GM13976 (cell line): ENCODE measurements around the gene MGMT.

Experiments used
- DNase-seq: peaks from one replicate; pipeline ENCODE4 v3.0.0; 2012; ENCODE audit warnings: low spot score
- CTCF ChIP-seq: IDR thresholded peaks from 2 replicates; pipeline ENCODE4 v1.5.1; 2012; ENCODE audit warnings: borderline replicate concordance, mild to moderate bottlenecking; ENCODE audit not compliant: insufficient read depth; ENCODE audit errors: extremely low read depth, missing control alignments, control extremely low read depth
- in situ Hi-C: fragments of 300-500 bp; cut with MboI; formaldehyde crosslinking; loops from one replicate; pipeline ENCODE4 v1.12.0; 2022; ENCODE audit warnings: low sequenced_read_pairs, mixed read lengths, inconsistent platforms; ENCODE audit not compliant: unreplicated experiment

MGMT gene

GRCh38 chr10:129498680-129499079, 31.6 kb downstream of the MGMT start:
- TF ChIP-seq CTCF = peak; percentile 14
- in situ Hi-C loops = no loop called here
- no peak for DNase-seq

- DNase-seq = no peak
- no peak for TF ChIP-seq CTCF
- in situ Hi-C loops = no loop called here
Measured at GRCh38 chr10:129500617-129501339, 33.7 kb downstream of the MGMT start.

- peak; percentile 67 for DNase-seq
- in situ Hi-C loops = no loop called here
- no peak for TF ChIP-seq CTCF
Measured at GRCh38 chr10:129501652-129502436, 34.8 kb downstream of the MGMT start.

- in situ Hi-C loops = no loop called here
- TF ChIP-seq CTCF = no peak
- DNase-seq = no peak
Measured at GRCh38 chr10:129502448-129502847, 35.4 kb downstream of the MGMT start.

DNA sequence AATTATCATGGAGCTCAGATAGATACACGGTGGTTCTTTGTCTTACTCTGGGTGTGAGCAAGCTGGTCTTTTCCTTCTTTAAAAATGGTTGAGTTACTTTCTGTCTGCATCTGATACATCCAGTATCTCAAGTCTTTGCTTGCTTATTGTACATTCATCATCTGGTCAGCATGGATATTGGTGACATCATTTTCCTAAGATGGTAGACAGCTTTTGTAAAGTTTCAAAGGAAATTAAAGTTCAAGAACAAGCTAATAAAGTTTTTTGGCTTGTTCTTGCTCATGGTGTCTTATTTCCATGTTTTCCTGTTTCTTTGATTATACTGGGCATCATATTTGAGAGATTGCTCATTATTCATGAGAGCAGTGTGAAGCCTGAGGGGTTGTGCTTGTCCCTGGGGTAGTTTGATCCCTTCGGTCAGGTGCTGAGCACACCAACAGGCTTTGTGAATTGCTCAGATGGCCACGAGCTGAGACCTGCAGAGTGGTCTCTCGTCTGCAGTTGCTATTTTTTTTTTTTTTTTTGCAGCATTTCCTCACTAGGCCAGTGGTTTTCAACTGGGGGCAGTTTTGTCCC, 38.5 kb downstream of the MGMT start:
- DNase-seq = no peak
- in situ Hi-C loops = no loop called here
- TF ChIP-seq CTCF = no peak

DNA sequence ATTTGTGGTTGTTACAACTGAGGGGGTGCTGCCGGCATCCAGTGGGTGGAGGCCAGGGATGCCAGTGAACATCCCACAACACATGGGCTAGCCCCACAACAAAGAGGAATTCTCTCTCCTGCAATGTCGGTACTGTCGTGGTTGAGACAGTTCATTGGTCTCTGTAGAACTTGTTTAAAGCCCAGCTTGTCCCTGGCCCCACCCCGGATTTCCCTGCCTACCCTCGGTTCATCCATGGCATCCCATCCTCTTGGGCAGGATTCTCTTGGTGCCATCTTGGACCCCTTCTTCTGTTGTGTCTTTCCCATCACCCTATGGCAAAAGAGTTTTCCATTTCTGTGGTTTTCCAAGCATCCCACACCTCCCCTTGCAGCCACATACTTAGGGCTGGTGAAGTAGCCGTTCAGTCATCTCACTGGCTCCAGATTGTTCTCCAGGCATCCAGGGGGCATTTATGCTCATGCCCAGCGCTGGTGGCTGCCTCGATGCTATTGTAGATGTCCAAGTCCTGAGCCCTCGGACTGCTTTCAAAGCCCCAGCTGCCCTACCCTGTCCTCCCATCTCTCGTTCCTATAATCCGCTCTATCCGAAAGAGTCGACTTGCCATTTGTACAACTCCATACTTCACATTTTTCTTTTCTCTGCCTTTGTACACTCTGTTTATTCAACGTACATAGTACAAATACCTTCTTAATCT, 39.2 kb downstream of the MGMT start:
- in situ Hi-C loops = no loop called here
- no peak for DNase-seq
- TF ChIP-seq CTCF = no peak
